C4-2B (cell line): ENCODE data around the gene AFF2.

Source experiments
- H3K27ac ChIP-seq: fragments of 450-650 bp; 2 replicates; pipeline ENCODE4 v1.5.1; 2017
- ZFX ChIP-seq: fragments of 450-650 bp; IDR thresholded peaks from 2 replicates; pipeline ENCODE4 v1.6.1; 2017
- TF ChIP-seq, protein P1 (sequence below): fragments of 450-650 bp; conservative IDR thresholded peaks from 2 replicates; pipeline ENCODE4 v1.5.1; 2017; ENCODE audit warnings: mild to moderate bottlenecking

AFF2 gene

DNA sequence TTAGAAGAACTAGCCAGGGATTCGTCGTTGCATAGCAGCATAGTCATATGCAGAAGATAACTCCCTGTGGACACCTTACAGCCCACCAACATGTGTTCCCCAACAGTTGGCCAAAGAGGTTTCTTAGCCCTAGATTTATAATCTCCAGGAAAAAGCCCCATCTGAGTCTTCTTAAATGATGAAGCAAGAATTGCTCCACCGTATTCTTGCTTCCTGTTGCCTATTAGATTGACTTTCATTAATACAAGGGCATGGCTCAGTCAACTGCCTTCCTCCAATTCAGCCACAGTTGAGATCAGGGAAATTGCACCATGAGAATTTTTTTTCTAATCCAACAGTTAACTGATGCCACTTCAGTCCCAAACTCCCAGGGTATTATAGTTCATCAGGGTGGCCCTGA, 5.2 kb upstream of the AFF2 start:
- H3K27ac ChIP-seq = no peak overlapping the region
- TF ChIP-seq, protein P1, sequence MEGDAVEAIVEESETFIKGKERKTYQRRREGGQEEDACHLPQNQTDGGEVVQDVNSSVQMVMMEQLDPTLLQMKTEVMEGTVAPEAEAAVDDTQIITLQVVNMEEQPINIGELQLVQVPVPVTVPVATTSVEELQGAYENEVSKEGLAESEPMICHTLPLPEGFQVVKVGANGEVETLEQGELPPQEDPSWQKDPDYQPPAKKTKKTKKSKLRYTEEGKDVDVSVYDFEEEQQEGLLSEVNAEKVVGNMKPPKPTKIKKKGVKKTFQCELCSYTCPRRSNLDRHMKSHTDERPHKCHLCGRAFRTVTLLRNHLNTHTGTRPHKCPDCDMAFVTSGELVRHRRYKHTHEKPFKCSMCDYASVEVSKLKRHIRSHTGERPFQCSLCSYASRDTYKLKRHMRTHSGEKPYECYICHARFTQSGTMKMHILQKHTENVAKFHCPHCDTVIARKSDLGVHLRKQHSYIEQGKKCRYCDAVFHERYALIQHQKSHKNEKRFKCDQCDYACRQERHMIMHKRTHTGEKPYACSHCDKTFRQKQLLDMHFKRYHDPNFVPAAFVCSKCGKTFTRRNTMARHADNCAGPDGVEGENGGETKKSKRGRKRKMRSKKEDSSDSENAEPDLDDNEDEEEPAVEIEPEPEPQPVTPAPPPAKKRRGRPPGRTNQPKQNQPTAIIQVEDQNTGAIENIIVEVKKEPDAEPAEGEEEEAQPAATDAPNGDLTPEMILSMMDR = no peak
- no peak for TF ChIP-seq ZFX

DNA sequence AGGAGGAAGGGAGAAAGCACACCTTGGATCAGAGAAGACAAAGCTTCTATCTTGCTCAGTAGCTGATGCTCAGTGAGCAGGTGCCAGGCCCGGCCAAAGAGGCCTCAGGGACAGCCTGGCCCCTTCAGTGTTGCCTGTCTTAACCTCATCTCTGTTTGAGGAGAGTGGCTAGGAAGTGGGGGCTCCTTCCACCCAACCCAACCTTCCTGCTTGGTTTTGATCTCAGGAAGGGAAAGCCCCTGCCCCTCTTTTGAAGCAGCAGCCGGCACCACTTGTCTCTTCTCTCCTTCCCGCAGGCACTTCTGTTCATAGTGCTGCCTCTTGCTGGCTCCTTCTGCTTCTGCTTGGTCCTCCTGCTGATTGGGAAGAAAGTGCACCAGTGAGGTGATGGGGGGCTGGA, 2.4 kb upstream of the AFF2 start:
- no peak overlapping the region for H3K27ac ChIP-seq
- TF ChIP-seq ZFX = no peak
- TF ChIP-seq, protein P1 = no peak

DNA sequence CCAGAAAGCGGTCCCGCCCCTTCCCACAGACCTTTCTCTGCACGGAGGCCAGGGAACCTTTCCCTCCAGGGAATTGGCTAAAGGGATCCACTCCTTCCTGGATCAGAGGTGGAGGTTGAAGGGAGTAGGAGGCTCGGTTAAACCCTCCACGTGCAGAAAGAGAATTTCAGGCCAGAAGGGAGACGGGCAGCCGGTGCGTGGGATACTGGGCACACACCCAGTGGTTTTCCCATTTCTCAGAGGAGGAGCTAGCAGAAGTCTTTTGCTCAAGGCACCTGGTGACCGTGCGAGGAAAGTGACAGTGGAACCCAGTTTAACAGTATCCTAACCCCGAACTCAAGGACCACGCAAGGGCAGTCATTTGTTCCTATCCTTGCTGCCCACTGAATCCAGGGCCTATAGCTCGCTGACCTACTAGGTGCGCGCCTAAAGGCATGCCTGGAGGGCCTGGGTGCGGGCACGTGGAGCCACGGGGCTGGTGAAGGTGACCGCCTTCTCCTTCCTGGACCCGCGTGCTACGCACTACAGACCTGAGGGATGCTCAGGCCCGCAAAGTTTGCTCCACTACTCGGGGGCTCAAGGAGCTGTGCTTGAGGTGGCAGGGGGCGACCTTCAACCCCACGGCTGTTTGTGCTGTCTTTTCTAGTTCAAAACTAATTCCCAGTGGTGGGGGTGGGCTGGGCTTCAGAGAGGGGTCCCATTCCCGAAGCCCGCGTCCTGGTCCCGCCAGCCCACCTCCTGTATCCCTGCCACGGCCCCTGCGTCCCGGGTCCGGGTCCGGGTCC, 587 bp upstream of the AFF2 start:
- no peak overlapping the region for H3K27ac ChIP-seq
- TF ChIP-seq, protein P1 = no peak
- TF ChIP-seq ZFX = no peak

DNA sequence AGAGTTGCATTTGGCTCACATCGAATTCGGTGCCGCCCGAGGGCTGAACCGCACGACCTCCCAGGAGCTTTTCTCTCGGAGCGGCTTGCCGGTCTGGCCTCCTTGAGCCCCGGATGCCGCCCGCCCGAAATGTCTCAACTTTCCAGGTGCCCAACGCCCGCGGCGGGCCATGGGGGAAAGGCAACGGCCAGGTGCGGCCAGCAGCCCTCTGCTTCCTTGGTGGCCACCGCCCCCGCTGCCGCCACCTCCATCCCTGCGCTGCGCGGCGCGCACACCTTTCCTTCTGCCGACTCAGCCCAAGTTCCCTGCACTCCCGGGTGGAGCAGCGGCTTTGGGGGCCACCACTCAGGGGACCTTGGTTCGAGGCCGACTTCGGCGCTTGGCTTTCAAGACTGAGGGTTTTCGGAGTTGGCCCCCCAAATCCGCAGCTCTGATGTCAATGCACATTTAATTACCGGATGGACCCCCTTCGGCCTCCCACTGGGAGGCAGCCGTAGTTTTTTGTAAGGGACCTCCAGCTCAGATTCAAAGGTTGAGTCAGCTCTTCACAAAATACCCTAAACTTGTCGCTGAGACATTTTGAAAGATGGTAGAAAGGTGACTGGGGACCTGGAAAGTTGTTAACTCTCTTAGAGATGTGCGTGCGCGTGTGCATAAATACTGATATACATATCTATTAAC, 1.1 kb downstream of the AFF2 start:
- TF ChIP-seq, protein P1 = no peak
- no peak for TF ChIP-seq ZFX
- H3K27ac ChIP-seq = no peak overlapping the region

DNA sequence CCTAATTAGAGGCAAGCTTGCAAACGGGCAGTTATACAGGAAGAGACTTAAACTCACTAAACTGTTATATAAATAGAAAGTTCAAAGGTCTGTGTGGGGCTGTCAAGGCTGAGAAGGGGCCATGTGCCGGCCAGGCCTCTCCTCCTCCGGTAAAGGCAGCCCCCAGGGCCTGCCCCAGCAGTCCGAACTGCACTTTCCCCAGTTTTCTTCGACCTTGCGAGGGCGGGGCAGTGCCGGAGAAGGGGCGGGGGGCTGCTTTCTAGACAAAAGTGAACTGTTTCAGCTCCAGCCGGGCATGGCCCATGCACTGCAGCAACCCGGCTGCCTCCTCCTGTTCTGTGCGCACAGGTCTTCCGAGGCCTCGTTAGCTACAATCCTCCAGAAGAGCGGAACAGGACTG, 4.1 kb downstream of the AFF2 start:
- TF ChIP-seq ZFX = no peak
- TF ChIP-seq, protein P1 = no peak
- H3K27ac ChIP-seq = no peak overlapping the region

DNA sequence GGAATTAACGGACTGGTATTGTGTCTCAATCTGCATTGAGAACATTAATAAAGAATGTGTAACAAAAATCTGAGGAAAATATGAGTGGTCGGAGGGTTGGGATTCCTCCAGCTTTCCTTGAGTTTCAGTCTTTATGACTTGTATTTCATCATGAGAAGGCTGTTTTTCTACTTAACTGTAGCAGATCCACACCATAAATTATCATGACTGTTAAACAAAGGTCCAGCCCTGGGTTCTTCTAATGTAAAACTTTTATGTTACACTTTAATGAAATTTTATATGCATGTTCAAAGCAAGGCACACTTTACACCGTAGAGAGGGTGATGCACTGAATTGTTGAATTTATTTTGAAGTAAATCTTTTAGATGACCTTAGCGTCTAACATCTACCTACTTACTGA, 7.0 kb downstream of the AFF2 start:
- H3K27ac ChIP-seq = no peak overlapping the region

DNA sequence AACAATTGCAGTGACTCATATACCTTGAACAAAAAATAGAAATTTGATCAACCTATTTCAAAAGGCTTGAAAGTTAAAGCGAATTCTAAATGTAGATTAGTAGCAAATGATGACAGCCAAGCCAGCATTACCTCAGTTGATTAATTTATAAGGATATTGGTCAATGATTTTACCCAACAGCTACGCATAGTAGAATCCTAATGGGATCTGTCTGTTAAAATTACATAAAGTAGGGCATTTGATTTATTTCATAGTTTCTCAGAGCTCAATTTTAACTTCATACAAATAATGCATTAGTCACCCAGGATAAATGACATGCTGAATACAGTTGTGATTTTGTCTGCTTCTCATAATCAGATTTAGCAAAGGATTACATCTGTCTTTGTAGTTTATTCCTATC, 12.0 kb downstream of the AFF2 start:
- no peak overlapping the region for H3K27ac ChIP-seq
- TF ChIP-seq ZFX = no peak
- TF ChIP-seq, protein P1 = no peak

More for the DNA sequence above, 7.0 kb downstream of the AFF2 start:
- no peak for TF ChIP-seq ZFX
- TF ChIP-seq, protein P1 = no peak
